Activated T-helper 1 cell treated with anti-CD3 and anti-CD28 coated beads, Interleukin-2, amount 50 U/mL, for 16 hours (primary cell): ENCODE results near the gene LRRC61.

ENCODE experiments used
- DNase-seq, 2 donors: peaks; one replicate each; pipeline ENCODE4 v3.0.0-alpha.2; 2020; ENCODE audit warnings: low read depth in 1 of 2, low spot score in 1 of 2

Gene LRRC61

GRCh38 chr7:150330211-150330885 is 7.2 kb downstream of the LRRC61 start:
- no peak for DNase-seq

GRCh38 chr7:150332852-150333635 is 9.9 kb downstream of the LRRC61 start:
- DNase-seq = no peak

DNA sequence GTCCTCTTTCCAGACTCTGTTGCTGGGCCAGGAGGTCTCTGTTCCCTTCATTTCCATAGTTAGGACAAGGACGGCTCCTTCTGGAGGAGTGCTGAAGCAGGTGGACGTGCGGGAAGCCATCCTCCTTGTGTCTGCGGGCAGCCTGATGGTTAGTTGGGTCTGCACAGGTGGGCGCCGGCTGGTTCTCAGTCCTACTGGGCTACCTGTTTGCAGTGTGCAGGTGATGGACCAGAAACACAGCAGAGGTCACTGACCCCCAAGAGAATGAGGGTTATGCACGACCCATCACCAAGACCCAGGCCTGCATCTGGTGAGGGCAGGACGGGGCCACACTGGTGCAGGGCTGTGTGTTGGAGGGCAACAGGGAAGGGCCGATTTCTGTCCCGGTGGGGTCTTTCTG is 10.5 kb downstream of the LRRC61 start:
- no peak for DNase-seq

DNA sequence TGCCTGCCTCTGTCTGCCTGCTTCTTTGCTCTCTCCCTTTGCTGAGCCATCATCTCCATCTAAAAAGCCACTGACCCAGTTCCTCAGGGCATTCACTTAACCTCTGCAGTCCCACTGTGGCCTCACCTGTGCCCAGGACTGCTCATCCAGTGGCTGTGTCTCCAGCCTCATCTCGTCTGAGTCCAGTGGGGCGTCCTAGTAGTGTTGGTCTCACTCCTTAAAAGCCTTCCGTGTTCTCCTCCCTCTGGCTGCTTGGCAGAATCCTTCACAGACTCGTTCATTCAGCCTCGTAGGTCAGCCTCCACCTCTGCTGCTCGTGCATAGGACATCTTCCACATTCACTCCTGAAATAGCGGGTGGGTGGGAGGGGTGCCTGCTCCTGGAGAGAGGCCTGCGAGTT is 11.0 kb downstream of the LRRC61 start:
- no peak for DNase-seq

DNA sequence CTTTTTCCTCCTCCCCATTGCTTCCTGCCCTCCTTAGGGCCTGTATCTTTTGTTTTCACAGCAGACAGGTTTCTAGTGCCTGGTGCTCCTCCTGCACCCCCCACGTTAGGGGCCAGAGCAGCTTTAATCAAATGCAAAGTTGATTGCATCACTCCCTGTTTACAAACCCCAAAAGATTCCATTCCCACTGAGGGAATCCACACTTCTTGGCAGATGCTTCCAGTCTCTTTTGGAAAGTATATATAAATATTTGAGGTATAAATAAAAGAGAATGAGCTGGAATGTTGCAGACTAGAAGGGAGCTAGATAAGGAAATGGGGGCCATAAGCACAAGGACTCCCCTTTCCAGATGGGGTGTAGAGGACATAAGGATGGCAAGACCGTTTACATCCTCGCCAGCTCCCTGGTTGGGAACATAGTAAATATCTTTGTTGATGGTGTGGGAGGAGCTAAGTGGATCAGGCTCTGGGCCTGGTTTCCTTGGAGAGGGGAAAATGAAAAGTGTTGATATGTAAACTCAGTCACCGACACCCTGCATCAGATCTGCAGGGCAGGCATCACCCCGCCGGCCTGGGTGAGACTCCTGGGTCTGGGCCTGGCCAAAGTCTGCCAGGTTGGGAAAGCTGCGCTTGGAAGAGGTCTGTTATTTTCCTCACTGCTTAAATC is 12.1 kb downstream of the LRRC61 start:
- no peak for DNase-seq

DNA sequence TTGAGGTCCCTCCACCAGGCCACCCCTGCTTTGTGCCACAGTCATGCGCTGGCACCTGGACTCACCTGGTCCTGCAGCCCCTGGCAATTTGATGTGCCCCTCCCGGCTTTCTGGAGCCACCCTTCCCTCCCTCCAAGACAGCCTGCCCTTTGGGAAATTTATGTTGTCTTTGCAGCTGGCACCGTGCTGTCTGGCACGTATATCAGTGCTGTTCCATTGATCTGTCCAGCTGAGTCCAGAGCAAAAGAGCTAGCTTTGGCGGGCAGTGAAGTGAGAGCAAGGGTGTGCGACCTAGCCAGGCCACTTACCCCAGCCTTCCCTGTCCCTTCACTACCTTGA is 12.6 kb downstream of the LRRC61 start:
- DNase-seq = no peak

DNA sequence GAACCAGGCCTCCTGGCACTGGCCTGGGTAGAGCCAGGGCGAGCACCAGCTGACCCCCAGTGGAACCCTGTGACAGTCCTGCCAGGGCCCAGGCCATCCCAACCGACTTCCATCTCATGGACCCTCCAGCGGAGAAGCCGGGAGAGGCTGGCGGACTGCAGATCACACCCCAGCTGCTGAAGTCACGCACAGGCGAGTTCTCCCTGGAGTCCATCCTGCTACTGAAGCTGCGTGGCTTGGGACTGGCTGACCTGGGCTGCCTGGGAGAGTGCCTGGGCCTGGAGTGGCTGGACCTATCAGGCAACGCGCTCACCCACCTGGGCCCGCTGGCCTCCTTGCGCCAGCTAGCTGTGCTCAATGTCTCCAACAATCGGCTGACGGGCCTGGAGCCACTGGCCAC is 13.6 kb downstream of the LRRC61 start:
- DNase-seq = no peak

- DNase-seq = no peak
Observed at GRCh38 chr7:150337179-150337578, 14.0 kb downstream of the LRRC61 start.

DNA sequence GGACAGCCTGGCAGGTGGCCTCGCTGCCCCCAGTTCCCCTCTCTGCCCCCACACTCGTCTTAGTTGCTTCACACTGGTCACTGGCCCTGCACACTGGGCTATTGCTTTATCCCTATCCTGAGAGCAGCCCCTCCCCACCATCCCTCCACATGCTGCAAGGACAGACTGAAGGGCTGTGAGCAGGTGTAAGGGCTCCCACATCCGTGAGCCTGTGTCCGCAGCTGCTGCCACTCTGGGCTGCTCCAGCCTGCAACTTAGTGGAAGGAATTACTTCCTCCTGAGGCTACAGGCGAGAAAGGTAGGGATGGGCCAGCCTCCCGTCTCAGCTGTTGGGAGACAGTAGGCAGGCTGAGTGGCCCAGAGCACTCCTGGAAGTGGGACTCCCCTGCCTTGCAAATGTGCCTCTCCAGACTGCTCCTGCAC is 14.5 kb downstream of the LRRC61 start:
- no peak for DNase-seq

- DNase-seq = no peak
Observed at GRCh38 chr7:150338166-150338829, 15.1 kb downstream of the LRRC61 start.

DNA sequence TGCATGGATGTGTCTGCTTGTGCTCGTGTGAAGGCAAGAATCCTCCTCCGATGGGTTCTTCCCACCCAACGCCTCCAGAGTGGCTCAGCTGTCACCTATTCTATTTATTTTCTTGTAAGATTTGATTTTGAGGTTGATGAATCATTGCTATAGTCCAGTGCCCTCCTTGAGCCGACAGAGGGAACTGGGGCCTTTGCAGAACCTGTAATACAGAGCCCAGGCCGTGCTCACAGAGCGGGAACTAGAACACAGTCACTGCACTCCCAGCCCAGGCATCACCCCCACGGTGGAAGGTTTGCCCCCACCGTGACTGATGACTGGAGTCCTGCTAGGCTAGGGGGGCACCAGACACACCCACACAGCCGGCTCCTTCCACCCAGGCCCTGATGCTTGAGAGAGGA is 16.3 kb downstream of the LRRC61 start:
- no peak for DNase-seq

- DNase-seq = no peak
Observed at GRCh38 chr7:150340024-150340749, 17.0 kb downstream of the LRRC61 start.

DNA sequence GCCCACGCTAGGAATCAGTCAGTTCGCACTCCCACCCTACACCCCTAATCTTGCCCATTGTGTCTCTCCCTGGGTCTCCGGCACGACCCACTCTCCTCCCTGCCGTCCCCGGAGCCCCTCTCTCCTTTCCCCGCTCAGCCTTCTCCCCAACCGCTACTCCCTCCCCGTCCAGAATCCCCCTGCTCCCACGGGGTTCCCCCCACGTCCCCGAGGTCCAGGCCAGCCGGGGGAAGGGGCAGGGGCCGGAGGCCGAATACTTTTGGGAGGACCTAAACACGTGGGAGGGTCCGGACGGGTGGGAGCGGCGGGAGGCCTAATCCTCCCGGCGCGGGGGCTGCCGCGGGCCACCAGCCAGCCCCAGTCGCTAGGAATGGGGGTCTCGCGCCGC is 17.7 kb downstream of the LRRC61 start:
- DNase-seq = no peak

- DNase-seq = no peak
Observed at GRCh38 chr7:150341263-150342120, 18.3 kb downstream of the LRRC61 start, which contains the start of gene RARRES2. TSS of gene RARRES2 (minus strand) at chr7:150341629. CDS start at chr7:150340609, 1,020 bp downstream.

DNA sequence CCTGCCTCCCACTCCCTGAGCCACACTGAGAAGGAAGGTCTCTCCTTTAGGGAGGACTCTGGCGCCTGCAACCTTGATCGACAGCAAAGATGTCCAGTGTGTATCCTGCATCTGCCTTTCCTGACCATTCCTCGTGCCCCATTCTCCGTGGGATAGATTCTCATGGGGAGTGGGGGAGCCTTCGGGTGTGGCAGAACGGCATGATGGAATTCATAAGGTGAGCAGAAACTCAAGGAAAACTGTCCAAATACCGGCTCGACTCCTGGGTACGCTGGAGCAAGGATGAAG is 18.9 kb downstream of the LRRC61 start:
- no peak for DNase-seq

- no peak for DNase-seq
Observed at GRCh38 chr7:150343225-150343624, 20.1 kb downstream of the LRRC61 start.

GRCh38 chr7:150344299-150344698 is 21.1 kb downstream of the LRRC61 start:
- DNase-seq = no peak

DNA sequence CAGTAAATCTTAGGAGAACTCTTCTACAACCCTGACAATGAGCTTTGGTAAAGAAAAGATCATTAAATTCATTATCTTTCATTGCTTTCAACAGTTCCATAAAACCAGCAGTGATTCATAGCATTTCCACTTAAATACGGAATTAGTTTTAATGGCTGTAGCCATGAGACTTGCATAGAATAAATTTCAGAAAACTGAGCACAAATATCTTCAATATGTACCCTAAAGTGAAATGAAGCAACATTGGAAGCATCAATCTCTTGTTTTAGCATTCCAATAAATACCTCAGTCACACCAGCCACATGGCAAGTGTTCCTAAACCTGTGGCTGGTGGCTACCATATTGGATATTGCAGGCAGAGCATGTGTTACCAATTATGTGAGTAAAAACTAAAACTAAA is 21.9 kb downstream of the LRRC61 start:
- no peak for DNase-seq

DNA sequence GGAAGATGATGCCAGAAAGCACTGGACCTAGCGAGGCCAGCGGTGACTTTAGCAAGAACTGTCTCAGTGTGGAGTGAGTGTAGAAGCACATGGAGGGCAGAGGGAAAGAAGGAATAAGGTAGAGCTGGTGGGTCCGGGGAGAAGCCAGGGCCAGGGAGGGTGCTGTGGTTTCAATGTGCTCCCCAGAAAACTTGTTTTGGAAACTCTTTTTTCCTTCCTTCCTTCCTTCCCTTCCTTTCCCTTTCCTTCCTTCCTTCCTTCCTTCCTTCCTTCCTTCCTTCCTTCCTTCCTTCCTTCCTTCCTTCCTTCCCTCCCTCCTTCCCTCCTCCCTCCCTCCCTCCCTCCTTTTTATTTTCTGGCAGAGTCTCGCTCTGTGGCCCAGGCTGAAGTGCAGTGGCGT is 23.8 kb downstream of the LRRC61 start:
- DNase-seq = no peak

- DNase-seq = no peak
Observed at GRCh38 chr7:150351587-150352194, 28.5 kb downstream of the LRRC61 start.
